Measurements from ENCODE around the gene ABCD1. TPM values are rescaled to one million over a fixed set of nuclear protein-coding genes. Genes with fewer than 3 reads are reported as not detected.
"Not testable (repeated sequence)": the region's sequence is repeated elsewhere in the genome, so short reads cannot be mapped to it uniquely, and the experiment has no call there.

ABCD1 gene
- total RNA-seq, 2 experiments from 2014 or later = 4.1 to 4.3 TPM

DNA sequence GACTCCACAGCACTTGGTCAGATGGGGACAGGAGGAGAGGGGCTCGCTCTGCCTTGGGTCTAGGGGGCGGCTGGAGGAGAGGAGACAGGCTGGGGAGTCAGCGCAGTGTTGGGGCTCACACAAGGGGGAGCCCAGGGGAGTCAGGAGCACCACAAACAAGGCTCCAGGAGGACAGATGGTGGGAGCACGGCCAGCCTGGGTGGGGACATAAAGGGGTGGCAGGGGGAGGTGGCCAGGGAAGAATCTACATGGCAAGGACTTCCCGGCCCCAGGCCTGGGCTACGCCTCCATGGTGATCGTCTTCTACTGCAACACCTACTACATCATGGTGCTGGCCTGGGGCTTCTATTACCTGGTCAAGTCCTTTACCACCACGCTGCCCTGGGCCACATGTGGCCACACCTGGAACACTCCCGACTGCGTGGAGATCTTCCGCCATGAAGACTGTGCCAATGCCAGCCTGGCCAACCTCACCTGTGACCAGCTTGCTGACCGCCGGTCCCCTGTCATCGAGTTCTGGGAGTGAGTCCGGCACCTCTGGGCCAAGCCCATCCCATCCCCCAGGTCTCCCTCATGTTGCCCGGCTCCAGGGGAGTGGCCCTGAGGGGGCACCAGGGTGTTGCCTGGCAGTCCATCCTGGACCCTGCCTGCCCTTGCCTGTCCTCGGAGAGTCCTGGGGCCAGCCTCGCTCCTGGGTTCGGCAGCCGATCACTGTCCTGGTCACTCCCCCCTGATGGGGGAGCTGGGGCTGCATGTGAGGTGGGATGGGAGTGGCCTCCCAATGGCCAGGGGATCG, 33.4 kb upstream of the ABCD1 start:
- DNase-seq, H3K27me3 Mint-ChIP-seq, H3K9me3 Mint-ChIP-seq, H3K4me1 Mint-ChIP-seq, H3K27ac Mint-ChIP-seq, H3K36me3 Mint-ChIP-seq, H3K4me3 Mint-ChIP-seq: not testable (repeated sequence)

DNA sequence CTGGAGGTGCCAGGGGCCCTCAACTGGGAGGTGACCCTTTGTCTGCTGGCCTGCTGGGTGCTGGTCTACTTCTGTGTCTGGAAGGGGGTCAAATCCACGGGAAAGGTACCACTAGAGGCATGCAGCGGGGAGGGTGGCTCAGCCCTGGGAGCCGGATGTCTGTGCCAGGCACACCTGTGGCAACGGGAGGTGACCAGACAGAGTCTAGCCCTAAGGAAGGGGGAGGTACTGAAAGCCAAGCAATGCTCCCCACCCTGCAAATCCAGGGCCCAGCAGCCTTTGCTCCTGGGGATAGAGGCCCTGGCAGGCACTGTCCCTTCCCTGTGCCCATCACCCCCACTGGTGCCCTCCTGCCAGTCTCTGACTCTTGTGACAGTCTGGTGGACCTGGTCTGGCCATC, 32.7 kb upstream of the ABCD1 start:
- Mint-ChIP-seq H3K27ac (no peak overlapping the region), H3K27me3 (peaks cover 3% of the 10 kb centered on the region), H3K9me3 (no peaks in the 10 kb centered on the region), H3K4me3 (no peak overlapping the region), H3K4me1 (no peaks in the 10 kb centered on the region), H3K36me3 (no peaks in the 10 kb centered on the region)
- DNase-seq = no peak

DNA sequence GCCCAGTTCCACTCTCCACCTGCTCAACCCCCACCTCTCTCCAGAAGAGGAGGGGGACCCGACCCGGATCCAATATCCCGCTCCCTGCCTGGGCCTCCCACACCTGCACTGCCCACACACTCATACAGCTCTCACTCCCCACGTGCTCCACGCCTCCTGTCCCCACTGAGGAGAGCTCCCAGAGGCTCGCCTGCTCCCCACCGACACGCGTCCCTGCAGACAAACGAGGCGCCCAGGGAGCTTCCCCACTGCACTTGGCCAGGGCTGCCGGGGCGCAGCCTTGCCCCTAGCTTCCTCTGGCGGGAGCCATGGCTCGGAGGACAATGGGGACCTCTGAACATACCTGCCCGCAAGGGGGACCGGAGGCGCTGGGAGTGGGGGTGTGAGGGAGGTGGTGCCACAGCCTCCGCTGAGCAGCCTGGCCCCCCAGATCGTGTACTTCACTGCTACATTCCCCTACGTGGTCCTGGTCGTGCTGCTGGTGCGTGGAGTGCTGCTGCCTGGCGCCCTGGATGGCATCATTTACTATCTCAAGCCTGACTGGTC, 32.0 kb upstream of the ABCD1 start:
- Mint-ChIP-seq H3K27me3 (no peaks in the 10 kb centered on the region), H3K4me1 (no peaks in the 10 kb centered on the region), H3K9me3 (no peaks in the 10 kb centered on the region), H3K4me3 (no peak overlapping the region), H3K36me3 (no peaks in the 10 kb centered on the region), H3K27ac (no peak overlapping the region)
- no peak for DNase-seq

DNA sequence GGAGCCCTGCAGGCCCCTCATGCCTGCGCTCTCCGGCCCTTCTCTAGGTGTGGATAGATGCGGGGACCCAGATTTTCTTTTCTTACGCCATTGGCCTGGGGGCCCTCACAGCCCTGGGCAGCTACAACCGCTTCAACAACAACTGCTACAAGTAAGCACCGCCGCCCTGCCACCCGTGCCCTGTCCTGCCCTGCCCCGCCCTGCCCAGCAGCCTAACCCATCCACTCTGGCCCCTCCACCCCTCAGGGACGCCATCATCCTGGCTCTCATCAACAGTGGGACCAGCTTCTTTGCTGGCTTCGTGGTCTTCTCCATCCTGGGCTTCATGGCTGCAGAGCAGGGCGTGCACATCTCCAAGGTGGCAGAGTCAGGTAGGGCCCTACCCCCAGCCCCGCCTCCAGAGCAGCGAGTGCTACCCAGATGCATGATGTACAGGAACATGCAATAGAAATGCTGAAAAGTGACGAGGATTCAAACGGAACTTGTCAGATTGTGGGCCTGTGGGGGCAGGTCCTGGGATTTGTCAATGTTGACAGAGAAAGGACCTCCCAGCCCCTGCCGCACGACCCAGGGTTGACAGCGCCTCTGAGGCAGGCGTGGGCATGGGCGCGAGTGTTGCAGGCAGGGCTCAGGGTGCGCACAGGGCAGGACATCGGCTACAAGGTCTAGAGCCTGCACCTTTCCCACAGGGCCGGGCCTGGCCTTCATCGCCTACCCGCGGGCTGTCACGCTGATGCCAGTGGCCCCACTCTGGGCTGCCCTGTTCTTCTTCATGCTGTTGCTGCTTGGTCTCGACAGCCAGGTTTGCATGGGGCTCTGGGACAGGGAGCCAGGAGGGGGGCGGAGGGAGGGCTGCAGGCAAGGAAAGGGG, 31.2 kb upstream of the ABCD1 start:
- Mint-ChIP-seq H3K27me3 (no peaks in the 10 kb centered on the region), H3K4me3 (no peak overlapping the region), H3K27ac (no peak overlapping the region), H3K36me3 (no peaks in the 10 kb centered on the region), H3K9me3 (no peaks in the 10 kb centered on the region), H3K4me1 (no peaks in the 10 kb centered on the region)
- DNase-seq = no peak

DNA sequence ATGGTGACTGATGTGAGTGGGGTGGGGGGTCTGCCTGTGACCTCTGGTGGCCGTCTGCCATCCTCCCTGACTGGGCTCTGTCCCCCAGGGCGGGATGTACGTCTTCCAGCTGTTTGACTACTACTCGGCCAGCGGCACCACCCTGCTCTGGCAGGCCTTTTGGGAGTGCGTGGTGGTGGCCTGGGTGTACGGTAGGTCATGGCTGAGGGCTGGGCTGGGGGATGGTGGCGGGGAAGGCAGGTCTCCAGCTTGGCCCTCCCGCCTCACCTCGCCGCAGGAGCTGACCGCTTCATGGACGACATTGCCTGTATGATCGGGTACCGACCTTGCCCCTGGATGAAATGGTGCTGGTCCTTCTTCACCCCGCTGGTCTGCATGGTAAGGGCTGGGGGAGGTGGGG, 30.4 kb upstream of the ABCD1 start:
- not testable (repeated sequence) for H3K27ac Mint-ChIP-seq, DNase-seq, H3K4me1 Mint-ChIP-seq, H3K36me3 Mint-ChIP-seq, H3K4me3 Mint-ChIP-seq, H3K9me3 Mint-ChIP-seq, H3K27me3 Mint-ChIP-seq

DNA sequence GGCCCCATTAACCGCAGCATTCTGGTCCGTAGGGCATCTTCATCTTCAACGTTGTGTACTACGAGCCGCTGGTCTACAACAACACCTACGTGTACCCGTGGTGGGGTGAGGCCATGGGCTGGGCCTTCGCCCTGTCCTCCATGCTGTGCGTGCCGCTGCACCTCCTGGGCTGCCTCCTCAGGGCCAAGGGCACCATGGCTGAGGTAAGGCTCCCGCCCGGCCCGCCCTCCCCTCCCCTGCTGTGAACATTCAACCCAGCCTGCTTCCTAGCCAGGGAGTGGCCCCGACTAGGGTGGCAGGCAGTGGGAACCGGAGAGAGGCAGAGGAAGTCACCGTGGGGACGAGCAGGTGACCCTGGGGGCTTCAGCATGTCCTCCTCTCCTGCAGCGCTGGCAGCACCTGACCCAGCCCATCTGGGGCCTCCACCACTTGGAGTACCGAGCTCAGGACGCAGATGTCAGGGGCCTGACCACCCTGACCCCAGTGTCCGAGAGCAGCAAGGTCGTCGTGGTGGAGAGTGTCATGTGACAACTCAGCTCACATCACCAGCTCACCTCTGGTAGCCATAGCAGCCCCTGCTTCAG, 29.9 kb upstream of the ABCD1 start:
- no peak overlapping the region for H3K27ac Mint-ChIP-seq
- no peaks in the 10 kb centered on the region for H3K27me3 Mint-ChIP-seq
- no peaks in the 10 kb centered on the region for H3K4me1 Mint-ChIP-seq
- H3K36me3 Mint-ChIP-seq = no peaks in the 10 kb centered on the region
- H3K9me3 Mint-ChIP-seq = no peaks in the 10 kb centered on the region
- no peak for DNase-seq
- H3K4me3 Mint-ChIP-seq = no peak overlapping the region

DNA sequence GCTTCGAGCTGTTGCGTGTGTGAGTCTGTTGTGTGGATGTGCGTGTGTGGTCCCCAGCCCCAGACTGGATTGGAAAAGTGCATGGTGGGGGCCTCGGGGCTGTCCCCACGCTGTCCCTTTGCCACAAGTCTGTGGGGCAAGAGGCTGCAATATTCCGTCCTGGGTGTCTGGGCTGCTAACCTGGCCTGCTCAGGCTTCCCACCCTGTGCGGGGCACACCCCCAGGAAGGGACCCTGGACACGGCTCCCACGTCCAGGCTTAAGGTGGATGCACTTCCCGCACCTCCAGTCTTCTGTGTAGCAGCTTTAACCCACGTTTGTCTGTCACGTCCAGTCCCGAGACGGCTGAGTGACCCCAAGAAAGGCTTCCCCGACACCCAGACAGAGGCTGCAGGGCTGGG, 28.6 kb upstream of the ABCD1 start:
- Mint-ChIP-seq H3K9me3 (no peaks in the 10 kb centered on the region), H3K27ac (no peak overlapping the region), H3K27me3 (no peaks in the 10 kb centered on the region), H3K36me3 (no peaks in the 10 kb centered on the region), H3K4me1 (no peaks in the 10 kb centered on the region), H3K4me3 (no peak overlapping the region)
- DNase-seq = no peak

DNA sequence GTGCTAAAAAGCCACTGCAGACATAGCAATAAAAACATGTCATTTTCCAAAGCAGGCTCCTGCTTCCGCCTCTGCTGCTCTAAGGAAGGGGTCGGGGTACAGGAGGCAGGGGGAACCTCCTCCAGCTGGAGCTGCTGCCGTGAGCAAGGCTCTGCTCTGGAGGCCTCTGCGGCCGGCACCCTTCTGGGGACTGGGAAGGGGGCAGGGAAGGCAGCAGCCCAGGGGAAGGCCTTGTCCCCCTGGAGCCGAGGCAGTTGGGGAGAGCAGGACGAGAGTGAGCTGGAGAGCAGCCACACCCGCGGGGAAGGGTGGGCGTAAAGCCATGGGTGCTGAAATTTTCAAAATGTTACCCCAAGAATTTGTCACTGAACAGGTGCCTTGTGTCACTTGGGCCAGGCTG, 28.1 kb upstream of the ABCD1 start:
- not testable (repeated sequence) for H3K27ac Mint-ChIP-seq, H3K36me3 Mint-ChIP-seq, DNase-seq, H3K9me3 Mint-ChIP-seq, H3K27me3 Mint-ChIP-seq, H3K4me1 Mint-ChIP-seq, H3K4me3 Mint-ChIP-seq

DNA sequence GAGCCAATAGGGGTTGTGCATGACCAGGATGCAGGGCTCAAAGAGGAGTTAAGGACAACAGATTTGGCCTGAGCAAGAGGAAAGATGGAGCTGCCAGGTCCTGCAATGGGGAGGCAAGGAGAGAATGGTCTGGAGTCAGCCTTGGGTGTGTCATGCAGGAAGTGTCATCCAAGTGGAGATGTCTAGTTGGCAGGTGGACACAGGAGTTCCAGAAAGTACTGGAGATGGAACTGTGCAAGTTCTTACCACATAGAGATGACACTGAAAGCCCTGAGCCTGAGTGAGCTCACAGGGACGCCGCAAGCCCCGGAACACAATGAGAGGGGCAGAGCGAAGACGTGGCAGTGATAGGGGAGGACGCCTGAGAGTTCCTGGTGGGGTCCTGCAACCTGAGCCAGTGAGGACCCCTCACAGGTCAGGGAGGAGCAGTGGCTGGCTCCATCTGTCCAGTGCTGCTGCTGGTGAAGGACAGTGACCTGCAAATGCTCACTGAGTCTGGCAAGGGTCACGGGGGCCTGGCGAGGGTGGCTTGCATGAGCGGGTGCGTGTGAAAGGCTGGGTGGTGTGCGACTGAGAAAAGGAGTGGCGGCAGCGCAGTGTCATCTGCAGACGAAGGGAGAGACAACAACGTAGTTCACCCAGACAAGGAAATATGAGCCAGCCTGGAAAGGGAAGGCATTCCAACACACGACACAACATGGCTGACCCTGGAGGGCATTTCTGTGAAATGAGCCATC, 27.5 kb upstream of the ABCD1 start:
- not testable (repeated sequence) for H3K4me1 Mint-ChIP-seq, H3K36me3 Mint-ChIP-seq, H3K4me3 Mint-ChIP-seq, H3K9me3 Mint-ChIP-seq, DNase-seq, H3K27me3 Mint-ChIP-seq, H3K27ac Mint-ChIP-seq

DNA sequence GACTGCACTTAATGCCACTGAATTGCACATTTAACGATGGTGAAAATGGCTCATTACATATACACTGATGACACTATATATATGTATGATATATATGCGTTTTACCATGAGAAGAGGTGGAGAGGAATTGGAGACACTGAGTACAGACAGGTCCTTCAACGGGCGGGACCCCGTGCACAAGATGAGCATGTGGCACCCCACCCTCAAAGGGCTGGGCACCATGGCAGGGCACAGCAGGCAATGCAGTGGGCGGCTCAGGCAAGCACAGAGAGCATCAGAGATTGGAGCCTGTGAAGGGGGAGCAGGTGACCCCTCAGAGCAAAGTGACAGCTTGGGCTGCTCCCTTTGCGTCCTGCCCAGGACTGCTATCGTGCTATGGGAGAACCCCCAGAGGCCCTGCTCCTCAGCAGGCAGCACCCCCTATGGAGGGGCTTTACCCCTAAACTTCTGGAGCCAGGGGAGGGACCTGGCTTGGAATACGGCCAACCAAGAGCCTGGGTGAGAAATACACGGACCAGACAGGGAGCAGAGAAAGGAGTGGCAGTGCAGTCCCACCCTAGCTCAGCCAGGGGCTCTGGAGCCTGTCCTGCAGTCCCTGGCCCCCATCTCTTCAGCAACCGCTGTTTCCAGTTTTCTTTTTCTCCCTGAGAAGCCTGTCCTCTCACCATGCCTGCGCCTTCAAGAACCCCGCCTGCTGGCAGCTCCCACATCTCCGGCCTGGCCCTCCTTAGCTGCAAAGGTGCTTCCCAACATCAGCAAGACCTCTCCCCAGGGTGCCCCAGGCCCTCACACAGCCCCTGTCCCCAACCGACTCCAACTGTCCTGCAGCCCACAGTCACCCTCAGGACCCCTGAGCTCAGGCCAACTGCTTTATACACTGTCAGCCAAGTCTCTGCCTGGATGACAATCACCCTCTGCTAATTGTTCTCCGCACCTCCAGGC, 26.5 kb upstream of the ABCD1 start:
- no peak for DNase-seq
- H3K9me3 Mint-ChIP-seq = no peaks in the 10 kb centered on the region
- no peaks in the 10 kb centered on the region for H3K4me1 Mint-ChIP-seq
- H3K27me3 Mint-ChIP-seq = no peaks in the 10 kb centered on the region
- H3K36me3 Mint-ChIP-seq = no peaks in the 10 kb centered on the region
- H3K4me3 Mint-ChIP-seq = no peak overlapping the region
- no peak overlapping the region for H3K27ac Mint-ChIP-seq

DNA sequence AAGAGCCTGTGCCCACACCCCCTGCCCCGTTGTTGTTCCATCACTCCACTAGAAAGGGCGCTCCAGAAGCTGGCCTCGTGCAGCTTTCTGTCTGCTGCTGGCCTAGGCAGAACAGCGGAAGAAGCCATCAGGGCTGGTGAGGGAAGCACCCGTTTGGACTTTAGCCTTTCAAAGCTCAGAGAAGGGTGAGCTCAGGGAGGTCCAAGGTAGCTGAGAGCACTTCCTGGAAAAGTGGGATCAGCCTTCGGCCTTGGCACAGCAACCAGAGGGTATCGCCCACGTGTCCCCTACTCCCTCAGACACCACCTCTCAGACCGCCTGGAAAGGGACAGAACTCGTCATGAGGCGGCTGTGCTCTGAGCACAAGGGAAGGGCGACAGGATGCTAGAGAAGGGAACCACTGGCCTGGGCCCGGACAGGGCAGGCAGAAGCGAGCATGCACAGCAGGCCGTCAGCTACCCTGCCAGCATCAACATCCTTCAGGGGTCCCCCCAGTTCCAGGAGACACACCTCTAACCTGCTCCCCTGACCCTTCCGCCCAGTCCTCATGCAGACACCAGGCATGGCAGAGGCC, 25.4 kb upstream of the ABCD1 start:
- not testable (repeated sequence) for H3K9me3 Mint-ChIP-seq, H3K4me3 Mint-ChIP-seq, H3K4me1 Mint-ChIP-seq, H3K27ac Mint-ChIP-seq, DNase-seq, H3K36me3 Mint-ChIP-seq, H3K27me3 Mint-ChIP-seq

DNA sequence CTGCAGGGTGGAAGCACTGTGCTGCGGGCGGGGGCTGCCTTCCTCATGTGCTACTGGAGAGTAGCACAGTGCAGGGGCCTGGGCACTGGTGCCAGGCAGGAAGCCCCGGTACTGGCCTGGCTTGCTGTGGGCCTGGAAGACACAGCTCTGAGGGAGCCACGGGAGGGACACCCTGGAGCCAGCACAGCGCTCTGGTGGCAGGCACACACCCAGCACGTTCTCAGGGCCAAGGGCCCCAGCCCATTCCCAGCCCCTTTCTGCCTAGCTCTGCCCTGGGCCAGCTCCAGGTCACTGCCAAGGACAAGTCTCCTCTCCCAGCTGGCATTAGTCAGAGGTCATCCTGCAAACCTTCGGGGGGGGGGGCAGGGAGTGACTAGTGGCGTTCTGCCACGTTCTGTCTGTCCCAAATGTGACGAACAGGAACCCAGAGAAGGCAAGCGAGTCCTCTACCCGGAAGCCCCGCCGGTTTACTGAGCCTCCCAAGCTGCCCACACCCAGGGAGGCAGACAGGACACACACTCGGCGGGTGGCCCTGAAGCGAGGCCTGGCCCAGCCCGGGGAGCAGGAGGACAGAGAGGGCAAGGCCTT, 24.8 kb upstream of the ABCD1 start:
- not testable (repeated sequence) for DNase-seq, H3K4me3 Mint-ChIP-seq, H3K27me3 Mint-ChIP-seq, H3K27ac Mint-ChIP-seq, H3K9me3 Mint-ChIP-seq, H3K36me3 Mint-ChIP-seq, H3K4me1 Mint-ChIP-seq

DNA sequence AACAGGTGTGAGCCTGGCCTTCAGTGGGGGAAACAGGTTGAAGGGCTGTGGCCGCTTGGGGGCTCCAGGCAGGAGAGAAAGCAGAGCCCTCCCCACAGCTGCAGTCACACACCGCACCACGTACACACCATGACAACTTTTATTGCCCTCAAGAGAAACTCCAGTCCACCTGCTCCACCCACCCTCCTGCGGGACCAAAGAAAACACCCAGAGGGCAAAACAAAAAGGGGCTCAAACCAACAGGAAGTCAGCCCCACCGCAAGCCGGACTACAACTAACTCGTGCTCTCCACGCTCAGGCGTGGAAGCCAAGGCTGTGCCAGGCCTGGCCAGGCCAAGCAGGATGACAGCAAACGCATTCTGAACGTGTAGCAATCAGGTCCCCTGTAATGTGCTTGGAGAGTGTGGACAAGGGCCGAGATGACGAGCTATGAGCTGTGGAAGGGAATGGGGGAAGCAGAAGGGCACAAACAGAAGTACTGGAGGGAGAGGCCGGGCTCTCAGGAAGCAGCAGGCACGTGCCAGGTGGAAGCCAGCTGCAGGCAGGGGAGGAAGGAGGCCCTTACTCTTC, 24.2 kb upstream of the ABCD1 start:
- Mint-ChIP-seq H3K9me3 (no peaks in the 10 kb centered on the region), H3K36me3 (no peaks in the 10 kb centered on the region), H3K27me3 (no peaks in the 10 kb centered on the region), H3K27ac (no peak overlapping the region), H3K4me1 (no peaks in the 10 kb centered on the region), H3K4me3 (no peak overlapping the region)
- DNase-seq = no peak

Measured in activated naive CD8-positive, alpha-beta T cell treated with anti-CD3 and anti-CD28 coated beads for 36 hours (primary cell).